NCI-H1092 treated with DMSO at 0.1 percent for 48 hours (cell line): ENCODE data around the gene TBCK.
"Not testable (repeated sequence)": the region's sequence is repeated elsewhere in the genome, so short reads cannot be mapped to it uniquely, and the experiment has no call there.

ENCODE experiments used
- DNase-seq: peaks from one replicate; lab custom pipeline; 2025; lab: John Stamatoyannopoulos, UW

The TBCK gene

GRCh38 chr4:106114270-106114669 lies 201.7 kb downstream of the TBCK start:
- no peak for DNase-seq

- DNase-seq = not testable (repeated sequence)
These were observed 204.1 kb downstream of the TBCK start for GRCh38 chr4:106111778-106112469.

GRCh38 chr4:106109929-106110328 lies 206.1 kb downstream of the TBCK start:
- DNase-seq = no peak

- no peak for DNase-seq
These were observed 210.3 kb downstream of the TBCK start for GRCh38 chr4:106105697-106106096.

- no peak for DNase-seq
These were observed 211.7 kb downstream of the TBCK start for GRCh38 chr4:106104276-106104675.

- DNase-seq = no peak
These were observed 219.6 kb downstream of the TBCK start for GRCh38 chr4:106096454-106096853.

- no peak for DNase-seq
These were observed 220.6 kb downstream of the TBCK start for GRCh38 chr4:106095408-106095807.

- DNase-seq = no peak
These were observed 223.5 kb downstream of the TBCK start for GRCh38 chr4:106092361-106093040.

- DNase-seq = no peak
These were observed 225.2 kb downstream of the TBCK start for GRCh38 chr4:106090826-106091225.

- DNase-seq = no peak
These were observed 232.9 kb downstream of the TBCK start for GRCh38 chr4:106083065-106083464.

GRCh38 chr4:106080376-106080775 lies 235.6 kb downstream of the TBCK start:
- no peak for DNase-seq

- DNase-seq = no peak
These were observed 236.4 kb downstream of the TBCK start for GRCh38 chr4:106079616-106080015.

GRCh38 chr4:106065018-106065417 lies 251.0 kb downstream of the TBCK start:
- DNase-seq = no peak

- no peak for DNase-seq
These were observed 253.0 kb downstream of the TBCK start for GRCh38 chr4:106063009-106063408.

- DNase-seq = no peak
These were observed 253.5 kb downstream of the TBCK start for GRCh38 chr4:106062452-106062875.

- DNase-seq = no peak
These were observed 257.1 kb downstream of the TBCK start for GRCh38 chr4:106058921-106059320.

- DNase-seq = no peak
These were observed 259.1 kb downstream of the TBCK start for GRCh38 chr4:106056914-106057313.

- no peak for DNase-seq
These were observed 264.5 kb downstream of the TBCK start for GRCh38 chr4:106051514-106051913.

GRCh38 chr4:106049490-106049889 lies 266.5 kb downstream of the TBCK start:
- no peak for DNase-seq

GRCh38 chr4:106048250-106048971 lies 267.6 kb downstream of the TBCK start:
- no peak for DNase-seq

- no peak for DNase-seq
These were observed 269.9 kb downstream of the TBCK start for GRCh38 chr4:106046083-106046482.

GRCh38 chr4:106041294-106042002 lies 274.6 kb downstream of the TBCK start:
- no peak for DNase-seq
